GM19467 (cell line): ENCODE measurements around the gene FBL.
"Not testable (repeated sequence)": the region's sequence is repeated elsewhere in the genome, so short reads cannot be mapped to it uniquely, and the experiment has no call there.

Experiments
- ATAC-seq: cut with Tn5 transposase; IDR thresholded peaks from one replicate; pipeline ENCODE4 v1.9.1; 2021; ENCODE audit warnings: mild to moderate bottlenecking, moderate library complexity; ENCODE audit not compliant: unreplicated experiment

FBL gene

GRCh38 chr19:39877488-39877887 lies 31.3 kb upstream of the FBL start:
- not testable (repeated sequence) for ATAC-seq

- not testable (repeated sequence) for ATAC-seq
Observed at GRCh38 chr19:39876486-39876885, 30.3 kb upstream of the FBL start.

GRCh38 chr19:39875401-39875864 lies 29.3 kb upstream of the FBL start:
- not testable (repeated sequence) for ATAC-seq

- no peak for ATAC-seq
Observed at GRCh38 chr19:39874404-39874803, 28.2 kb upstream of the FBL start.

DNA sequence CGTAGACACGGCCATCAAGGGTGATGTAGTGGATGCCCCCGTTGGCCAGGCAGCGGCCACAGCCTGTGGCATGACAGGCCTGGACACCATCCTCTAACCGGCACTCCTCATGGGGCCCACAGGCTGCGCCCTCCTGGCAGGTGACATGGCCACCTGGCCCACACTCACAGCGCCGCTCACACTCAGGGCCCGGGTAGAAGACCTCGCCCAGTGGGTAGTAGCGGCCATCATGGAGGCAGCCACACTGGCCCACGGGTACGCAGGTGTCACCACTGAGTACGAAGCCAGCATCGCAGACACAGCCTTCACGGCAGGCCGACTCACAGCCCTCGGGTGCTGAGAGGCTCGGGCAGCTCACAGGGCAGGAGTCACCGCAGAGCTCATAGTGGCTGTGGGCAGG lies 27.2 kb upstream of the FBL start:
- ATAC-seq: no peak

GRCh38 chr19:39871886-39872866 lies 26.0 kb upstream of the FBL start:
- ATAC-seq: no peak

DNA sequence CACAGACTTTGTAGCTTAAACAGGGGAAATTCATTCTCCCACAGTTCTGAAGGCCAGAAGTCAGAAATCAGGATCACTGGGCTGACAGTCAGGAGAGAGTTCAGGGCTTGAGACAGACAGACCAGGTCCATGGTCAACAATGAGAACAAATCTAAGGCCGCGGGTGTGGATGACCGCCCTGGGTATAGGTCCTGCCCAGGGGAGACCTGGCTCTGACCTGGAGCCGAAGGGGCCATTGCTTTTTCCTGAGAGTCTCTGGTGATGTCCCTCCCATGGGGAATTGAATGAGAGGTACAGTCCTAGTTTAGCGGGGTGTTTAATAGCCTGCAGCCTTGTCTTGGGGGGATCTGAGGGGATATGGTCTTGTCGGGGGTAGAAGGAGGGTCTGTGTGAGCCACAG lies 25.2 kb upstream of the FBL start:
- no peak for ATAC-seq

- no peak for ATAC-seq
Observed at GRCh38 chr19:39870171-39870971, 24.2 kb upstream of the FBL start.

DNA sequence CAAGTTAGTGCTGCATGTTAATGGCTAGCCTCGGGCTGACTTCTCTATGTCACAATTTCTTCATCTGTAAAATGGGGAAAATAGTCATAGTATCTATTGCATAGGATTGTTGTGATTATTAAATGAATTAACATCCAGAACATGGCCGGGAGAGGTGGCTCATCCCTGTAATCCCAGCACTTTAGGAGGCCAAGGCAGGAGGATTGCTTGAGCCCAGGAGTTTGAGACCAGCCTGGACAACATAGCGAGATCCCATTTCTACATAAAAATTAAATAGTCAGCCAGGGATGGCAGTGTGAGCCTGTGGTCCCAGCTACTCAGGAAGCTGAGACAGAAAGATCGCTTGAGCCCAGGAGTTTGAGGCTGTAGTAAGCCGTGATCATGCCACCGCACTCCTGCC lies 21.8 kb upstream of the FBL start:
- no peak for ATAC-seq

DNA sequence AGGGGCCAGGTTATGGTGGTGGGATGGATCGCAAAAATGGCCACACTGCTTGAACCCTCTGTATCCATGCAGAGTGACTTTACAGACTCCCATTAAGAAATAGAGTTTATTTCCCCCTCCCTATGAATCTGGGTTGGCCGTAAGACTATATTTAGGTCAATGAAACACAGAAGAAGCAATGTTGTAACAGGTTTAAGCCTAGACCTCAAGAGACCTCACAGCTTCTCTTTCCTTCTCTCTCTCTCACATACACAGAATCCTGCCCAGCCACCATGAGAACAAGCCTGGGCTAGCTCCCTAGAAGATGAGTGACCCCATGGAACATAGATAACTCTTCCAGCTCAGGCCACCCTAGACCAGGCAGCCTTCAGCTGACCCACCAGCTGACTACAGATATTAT lies 21.0 kb upstream of the FBL start:
- ATAC-seq: no peak

DNA sequence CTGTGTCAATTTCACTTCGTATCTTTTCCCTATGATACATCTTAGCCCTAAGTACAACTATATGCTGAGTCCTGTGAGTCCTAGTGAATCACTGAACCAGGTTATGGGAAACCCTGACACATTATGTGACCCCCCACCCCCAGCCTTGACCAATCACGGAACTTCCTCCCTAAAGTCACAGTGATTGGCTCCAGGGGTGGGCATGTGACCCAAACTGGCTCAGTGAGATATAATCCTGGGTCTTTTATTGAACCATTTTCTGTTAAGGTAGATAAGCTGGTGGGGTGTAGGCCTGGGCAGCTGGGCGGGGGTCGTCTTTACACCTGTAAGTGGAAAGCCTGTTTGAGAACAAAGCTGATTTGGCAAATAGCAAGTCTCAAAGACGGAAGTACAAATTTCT lies 19.8 kb upstream of the FBL start:
- ATAC-seq: no peak

GRCh38 chr19:39865186-39865585 lies 19.0 kb upstream of the FBL start:
- ATAC-seq: no peak

GRCh38 chr19:39864118-39864517 lies 17.9 kb upstream of the FBL start:
- ATAC-seq: no peak

- no peak for ATAC-seq
Observed at GRCh38 chr19:39858541-39858940, 12.4 kb upstream of the FBL start.

DNA sequence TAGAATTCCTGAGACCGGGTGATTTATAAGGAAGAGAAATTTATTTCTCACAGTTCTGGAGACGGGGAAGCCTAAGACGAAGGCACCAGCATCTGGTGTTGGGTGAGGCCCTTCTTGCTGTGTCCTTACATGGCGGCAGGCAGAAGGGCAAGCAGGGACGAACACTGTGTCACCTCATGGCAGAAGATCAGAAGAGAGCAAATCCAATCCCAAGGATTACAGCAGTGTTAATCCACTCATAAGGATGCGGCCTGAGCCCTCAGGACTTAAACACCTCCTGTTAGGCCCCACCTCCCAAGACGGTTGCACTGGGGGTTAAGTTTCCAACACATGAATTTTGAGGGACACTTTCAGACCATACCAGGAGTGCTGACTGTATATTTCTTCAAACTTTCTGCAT lies 6.7 kb upstream of the FBL start:
- no peak for ATAC-seq

GRCh38 chr19:39850892-39851291 lies 4.7 kb upstream of the FBL start:
- no peak for ATAC-seq

DNA sequence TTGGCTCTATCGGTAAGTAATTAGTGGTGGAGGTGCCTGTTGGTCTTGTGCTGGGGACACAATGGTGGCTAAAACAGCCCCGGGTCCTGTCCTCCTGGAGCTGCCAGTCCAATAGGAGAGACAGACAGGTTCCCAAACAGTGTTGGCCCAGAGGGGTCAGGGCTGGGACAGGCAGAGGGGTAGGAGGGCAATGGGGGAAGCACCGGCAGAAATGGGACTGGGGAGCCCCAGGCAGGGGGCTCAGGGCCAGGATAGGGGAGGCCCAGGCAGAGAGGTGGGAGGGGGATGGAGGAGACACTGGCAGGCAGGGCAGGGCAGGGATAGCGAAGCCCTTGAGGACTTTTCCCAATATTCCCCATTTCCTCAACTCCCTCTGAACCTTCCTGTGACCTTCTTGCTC lies 2.2 kb upstream of the FBL start:
- no peak for ATAC-seq

DNA sequence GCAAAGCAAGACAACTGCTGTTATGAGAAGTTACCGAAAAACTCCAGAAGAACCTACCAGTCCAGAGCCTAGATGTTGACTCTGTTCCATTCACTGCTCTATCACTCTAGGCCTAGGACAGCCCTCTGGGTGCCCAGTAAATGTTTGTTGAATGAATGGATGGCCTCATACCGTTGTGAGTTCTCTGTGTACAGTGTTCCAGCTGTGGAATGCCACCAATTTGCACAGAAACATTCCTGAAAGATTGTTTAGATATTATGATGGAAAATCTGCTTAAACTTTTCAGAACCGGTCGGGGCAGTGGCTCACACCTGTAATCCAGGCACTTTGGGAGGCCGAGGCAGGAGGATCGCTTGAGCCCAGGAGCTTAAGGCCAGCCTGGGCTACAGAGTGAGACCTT lies 1.3 kb upstream of the FBL start:
- ATAC-seq: no peak

DNA sequence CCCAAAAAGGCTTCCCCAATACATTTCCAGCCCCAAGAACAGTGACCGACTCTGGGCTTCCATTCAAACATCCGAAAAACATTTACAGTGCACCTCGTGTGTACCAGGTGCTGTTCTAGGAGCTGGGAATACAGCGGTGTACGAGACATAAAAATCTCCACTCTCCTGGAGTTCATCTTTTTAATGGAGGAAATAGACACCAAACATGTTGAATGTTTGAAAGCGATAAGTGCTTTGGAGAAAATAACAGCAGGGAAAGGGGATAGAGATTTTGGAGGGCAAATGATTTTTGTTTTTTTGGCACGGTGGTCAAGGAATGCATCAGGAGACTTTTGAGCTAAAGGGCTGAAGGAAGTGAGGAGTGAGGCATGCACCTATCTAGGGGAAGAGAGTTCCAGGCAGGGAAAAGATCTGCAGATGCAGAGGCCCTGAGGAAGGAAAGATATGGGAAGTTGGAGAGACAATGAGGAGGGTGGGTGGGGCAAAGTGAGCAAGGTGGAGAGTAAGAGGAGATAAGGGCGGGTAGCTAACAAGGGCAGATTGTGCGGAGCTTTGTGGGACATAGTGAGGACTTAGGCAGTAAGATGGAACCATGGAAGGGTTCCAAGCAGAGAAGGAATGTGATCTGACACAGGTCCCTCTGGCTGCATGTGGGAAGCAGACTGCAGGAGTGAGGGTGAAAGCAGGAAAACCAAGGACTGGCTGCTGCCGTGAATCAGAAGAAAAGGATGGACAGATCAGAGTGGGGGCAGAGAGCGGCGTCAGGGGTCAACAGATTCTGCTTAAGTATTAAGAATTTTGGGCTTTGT lies 703 bp upstream of the FBL start:
- no peak for ATAC-seq

GRCh38 chr19:39845584-39845932 lies 621 bp downstream of the FBL start:
- ATAC-seq: no peak

DNA sequence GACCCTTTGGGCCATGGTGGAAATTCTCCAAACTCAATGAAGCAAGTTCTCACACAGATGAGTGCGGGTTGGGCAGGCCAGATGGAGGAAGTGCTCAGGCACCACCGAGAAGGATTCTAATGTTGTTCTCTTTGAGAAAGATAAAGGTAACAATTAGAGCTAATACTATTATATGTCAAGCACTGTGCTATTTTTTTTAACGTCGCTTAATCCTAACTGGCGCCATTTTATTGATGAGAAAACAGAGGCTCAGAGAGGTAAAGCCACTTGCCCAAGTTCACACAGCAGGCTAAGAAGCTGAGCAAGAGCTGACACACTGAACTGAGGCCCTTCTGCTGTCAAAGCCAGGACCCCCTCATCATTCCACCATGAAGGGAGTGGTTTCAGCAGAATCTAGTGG lies 1.0 kb downstream of the FBL start:
- ATAC-seq: no peak
